ENCODE results near the gene LRP4.
A peak's percentile ranks its signal among the peaks of the same experiment; 100 is the strongest.

The LRP4 gene

GRCh38 chr11:46892838-46893237 is 25.5 kb downstream of the LRP4 start:
- DNase-seq: no peak

- DNase-seq: no peak
These were observed 26.2 kb downstream of the LRP4 start for GRCh38 chr11:46892109-46892508.

- DNase-seq: no peak
These were observed 27.7 kb downstream of the LRP4 start for GRCh38 chr11:46890665-46891064.

- peak; percentile 61 for DNase-seq
These were observed 28.5 kb downstream of the LRP4 start for GRCh38 chr11:46889689-46890475.

- no peak for DNase-seq
These were observed 29.1 kb downstream of the LRP4 start for GRCh38 chr11:46889251-46889650.

GRCh38 chr11:46888636-46889035 is 29.7 kb downstream of the LRP4 start:
- no peak for DNase-seq

- DNase-seq: no peak
These were observed 32.1 kb downstream of the LRP4 start for GRCh38 chr11:46886211-46886610.

GRCh38 chr11:46879056-46879585 is 39.2 kb downstream of the LRP4 start:
- no peak for DNase-seq

GRCh38 chr11:46877580-46877979 is 40.8 kb downstream of the LRP4 start:
- DNase-seq: no peak

- no peak for DNase-seq
These were observed 41.9 kb downstream of the LRP4 start for GRCh38 chr11:46876471-46876870.

- DNase-seq: no peak
These were observed 43.8 kb downstream of the LRP4 start for GRCh38 chr11:46874586-46874985.

GRCh38 chr11:46868912-46869311 is 49.4 kb downstream of the LRP4 start:
- no peak for DNase-seq

- peak; percentile 40 for DNase-seq
These were observed 53.0 kb downstream of the LRP4 start for GRCh38 chr11:46865340-46865739.

- no peak for DNase-seq
These were observed 58.1 kb downstream of the LRP4 start for GRCh38 chr11:46860218-46860617.

GRCh38 chr11:46858920-46859546 is 59.3 kb downstream of the LRP4 start:
- DNase-seq: no peak

GRCh38 chr11:46857666-46858065 is 60.7 kb downstream of the LRP4 start:
- no peak for DNase-seq

- no peak for DNase-seq
These were observed 61.6 kb downstream of the LRP4 start for GRCh38 chr11:46856605-46857343.

- DNase-seq: no peak
These were observed 62.5 kb downstream of the LRP4 start for GRCh38 chr11:46855863-46856262.

- DNase-seq: no peak
These were observed 63.2 kb downstream of the LRP4 start for GRCh38 chr11:46855167-46855566.

GRCh38 chr11:46850829-46851380 is 67.4 kb downstream of the LRP4 start:
- no peak for DNase-seq

GRCh38 chr11:46849631-46850030 is 68.7 kb downstream of the LRP4 start:
- DNase-seq: no peak

- DNase-seq: no peak
These were observed 71.9 kb downstream of the LRP4 start for GRCh38 chr11:46846510-46846830.

GRCh38 chr11:46845740-46846509 is 72.4 kb downstream of the LRP4 start, which contains the start of gene CKAP5:
Gene CKAP5, minus strand, starts transcription at chr11:46846280. Its CDS starts 25,049 bp downstream, at chr11:46821231.
- DNase-seq: peak; percentile 91

All from fibroblast of skin of right biceps (primary cell).